Activated CD8-positive, alpha-beta T cell treated with anti-CD3 and anti-CD28 coated beads, Interleukin-2, amount 10 ng/mL, durations not matched to agents 7 days and 5 days (primary cell): ENCODE measurements around the gene DHX36. TPM values are rescaled to one million over a fixed set of nuclear protein-coding genes. Genes with fewer than 3 reads are reported as not detected.

Source experiments
- ATAC-seq: fragments of 150-1000 bp; cut with Tn5 transposase; one replicate; pipeline ENCODE4 v1.10.0; 2021; ENCODE audit warnings: moderate library complexity
- CTCF ChIA-PET: fragments of 350-600 bp; sonication (Branson Sonifier 250); formaldehyde crosslinking; loops from one replicate; lab custom pipeline; 2021; ENCODE audit warnings: antibody characterized with exemption; lab: Charles Lee
- POLR2A ChIA-PET: fragments of 350-600 bp; sonication (Branson Sonifier 250); formaldehyde crosslinking; loops from one replicate; lab custom pipeline; 2021; ENCODE audit warnings: antibody characterized with exemption; lab: Charles Lee
- DNase-seq: peaks from one replicate; pipeline ENCODE4 v3.0.0-alpha.2; 2020
- H3K27ac Mint-ChIP-seq: one replicate; pipeline ENCODE4 v1.8.0; 2021; ENCODE audit warnings: mild to moderate bottlenecking, mixed read lengths
- H3K27me3 Mint-ChIP-seq: one replicate; pipeline ENCODE4 v1.8.0; 2021; ENCODE audit warnings: low read depth, mixed read lengths
- H3K36me3 Mint-ChIP-seq: one replicate; pipeline ENCODE4 v1.8.0; 2021; ENCODE audit warnings: low read depth, mixed read lengths
- H3K4me1 Mint-ChIP-seq: one replicate; pipeline ENCODE4 v1.8.0; 2021; ENCODE audit warnings: low read depth, mixed read lengths
- H3K4me3 Mint-ChIP-seq: one replicate; pipeline ENCODE4 v1.8.0; 2021; ENCODE audit warnings: mild to moderate bottlenecking, mixed read lengths
- H3K9me3 Mint-ChIP-seq: one replicate; pipeline ENCODE4 v1.8.0; 2022; ENCODE audit warnings: mixed read lengths; ENCODE audit not compliant: insufficient read depth
- total RNA-seq, 2 experiments: library from RNA; stranded (reverse); gene quantifications; one replicate each; pipeline ENCODE4 v1.2.3, GENCODE V29; 2021

Gene DHX36
- total RNA-seq, 2 experiments from 2014 or later: 66.7 to 67.7 TPM

DNA sequence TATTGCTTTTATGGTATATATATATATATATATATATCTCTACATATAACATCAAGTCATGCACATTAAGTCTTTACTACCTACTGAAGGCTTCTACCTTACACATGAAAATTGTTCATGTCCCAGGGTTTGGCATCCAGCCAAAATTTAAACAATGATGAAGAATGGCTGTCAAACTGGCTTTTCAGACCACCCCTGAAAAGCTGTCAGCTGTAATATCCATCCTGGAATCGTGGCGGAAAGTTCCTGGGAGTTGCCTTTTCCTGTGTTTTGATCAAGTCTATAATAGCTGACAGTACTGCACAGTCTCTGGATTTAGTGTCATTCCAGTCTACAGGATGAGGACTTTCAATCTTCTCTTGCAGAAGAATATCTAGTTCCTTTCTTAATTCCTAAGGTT is 48.3 kb downstream of the DHX36 start:
- no peak for ATAC-seq
- CTCF ChIA-PET: interaction anchor here (1.5 kb wide), 1 partner anchor 13 kb away, joined by 3 read pairs; no protein-coding TSS in a partner anchor
- no peaks in the 10 kb centered on the region for H3K9me3 Mint-ChIP-seq
- POLR2A ChIA-PET: no interaction called here
- peaks cover 67% of the 10 kb centered on the region for H3K36me3 Mint-ChIP-seq
- H3K27ac Mint-ChIP-seq: no peak overlapping the region
- no peaks in the 10 kb centered on the region for H3K27me3 Mint-ChIP-seq
- no peak for DNase-seq
- H3K4me1 Mint-ChIP-seq: no peaks in the 10 kb centered on the region
- no peak overlapping the region for H3K4me3 Mint-ChIP-seq

DNA sequence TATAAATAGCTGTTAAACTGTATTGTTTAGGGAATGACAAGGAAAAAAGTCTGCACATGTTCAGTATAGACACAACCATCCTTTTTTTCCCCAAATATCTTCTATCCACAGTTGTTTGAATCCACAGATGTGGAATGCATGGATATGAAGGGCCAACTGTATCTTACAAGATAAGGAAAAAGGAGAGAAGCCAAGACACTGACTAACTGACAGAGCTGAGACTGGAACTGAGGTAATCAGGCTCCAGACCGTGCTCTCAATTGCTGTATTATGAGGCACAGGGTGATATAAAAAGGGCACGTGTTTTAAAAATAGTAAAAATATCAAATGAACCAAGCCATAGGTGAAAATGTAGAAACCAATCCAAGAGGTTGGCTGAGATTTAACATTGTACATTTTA is 49.0 kb downstream of the DHX36 start:
- no peaks in the 10 kb centered on the region for H3K9me3 Mint-ChIP-seq
- no peaks in the 10 kb centered on the region for H3K27me3 Mint-ChIP-seq
- H3K4me1 Mint-ChIP-seq: no peaks in the 10 kb centered on the region
- H3K27ac Mint-ChIP-seq: no peak overlapping the region
- H3K36me3 Mint-ChIP-seq: peaks cover 63% of the 10 kb centered on the region
- POLR2A ChIA-PET: no interaction called here
- CTCF ChIA-PET: interaction anchor here (1.0 to 1.5 kb wide), 2 partner anchors 13 to 27 kb away, joined by 3 read pairs; no protein-coding TSS in a partner anchor
- DNase-seq (no peak), ATAC-seq (no peak)
- H3K4me3 Mint-ChIP-seq: no peak overlapping the region

DNA sequence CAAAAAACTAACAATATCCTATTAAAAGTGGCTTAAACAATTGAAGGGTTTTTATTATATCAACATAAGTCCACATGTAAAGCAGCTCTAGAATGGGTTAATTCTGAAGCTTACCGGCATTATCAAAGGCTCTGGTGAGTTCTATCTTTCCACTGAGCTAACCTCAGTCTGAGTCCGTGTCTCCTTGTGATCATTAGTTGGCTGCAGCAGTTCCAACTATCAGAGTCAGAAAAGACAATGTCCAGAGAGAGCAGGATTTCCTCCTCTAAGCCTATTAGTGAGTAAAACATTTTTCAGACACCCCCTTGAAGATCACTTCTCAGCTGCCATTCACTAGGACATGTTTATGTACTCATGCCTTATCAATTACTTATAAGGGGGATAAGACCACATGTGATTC is 49.9 kb downstream of the DHX36 start:
- no peaks in the 10 kb centered on the region for H3K9me3 Mint-ChIP-seq
- H3K27me3 Mint-ChIP-seq: no peaks in the 10 kb centered on the region
- ChIA-PET CTCF (interaction anchor here (1.0 kb wide), 1 partner anchor 28 kb away, joined by 3 read pairs; no protein-coding TSS in a partner anchor), POLR2A (no interaction called here)
- no peak overlapping the region for H3K27ac Mint-ChIP-seq
- no peak overlapping the region for H3K4me3 Mint-ChIP-seq
- H3K36me3 Mint-ChIP-seq: peaks cover 63% of the 10 kb centered on the region
- no peak for ATAC-seq
- no peak for DNase-seq
- no peaks in the 10 kb centered on the region for H3K4me1 Mint-ChIP-seq

DNA sequence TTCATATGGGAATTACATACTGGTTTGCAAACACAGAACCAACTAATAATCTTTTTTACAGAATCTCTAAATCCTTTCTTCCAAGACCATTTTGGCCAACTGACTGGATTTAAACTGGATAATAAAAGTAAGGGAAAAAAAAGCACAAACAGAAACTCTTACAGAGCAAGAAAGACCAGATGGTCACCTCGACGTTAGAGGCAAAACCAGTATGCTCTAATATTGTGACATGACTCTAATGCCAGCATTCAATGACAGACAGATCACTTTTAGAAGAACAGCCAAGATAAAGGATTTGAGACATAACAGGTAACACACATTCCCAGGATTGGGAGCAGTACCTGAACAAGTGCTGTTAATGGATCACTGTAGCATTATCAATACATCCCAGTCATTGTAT is 50.9 kb downstream of the DHX36 start:
- Mint-ChIP-seq H3K36me3 (peaks cover 66% of the 10 kb centered on the region), H3K27me3 (no peaks in the 10 kb centered on the region), H3K27ac (no peak overlapping the region), H3K4me1 (no peaks in the 10 kb centered on the region), H3K9me3 (no peaks in the 10 kb centered on the region), H3K4me3 (no peak overlapping the region)
- CTCF ChIA-PET: interaction anchor here (1.5 kb wide), 1 partner anchor 21 kb away, joined by 3 read pairs; no protein-coding TSS in a partner anchor
- POLR2A ChIA-PET: no interaction called here
- no peak for ATAC-seq
- no peak for DNase-seq

DNA sequence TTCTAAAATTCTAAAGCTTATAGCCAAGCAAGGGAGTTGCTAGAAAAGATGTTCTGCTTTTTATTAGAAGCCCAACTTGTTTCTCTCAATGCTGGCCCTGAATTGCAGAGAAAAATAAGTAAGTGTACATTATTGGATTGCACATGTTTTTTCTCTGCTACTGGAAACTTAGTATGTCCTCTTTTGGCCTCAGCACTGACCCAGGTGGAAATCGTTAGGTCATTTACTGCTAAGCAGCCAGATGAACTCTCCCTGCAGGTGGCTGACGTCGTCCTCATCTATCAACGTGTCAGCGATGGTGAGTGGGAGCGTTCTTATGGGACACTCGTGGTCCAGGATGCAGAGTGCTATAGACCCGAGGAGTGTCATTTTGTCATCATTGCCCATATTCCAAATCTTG is 69.8 kb downstream of the DHX36 start:
- no peaks in the 10 kb centered on the region for H3K4me1 Mint-ChIP-seq
- DNase-seq: no peak
- no peak overlapping the region for H3K4me3 Mint-ChIP-seq
- no peak overlapping the region for H3K27ac Mint-ChIP-seq
- no peak for ATAC-seq
- H3K27me3 Mint-ChIP-seq: no peaks in the 10 kb centered on the region
- ChIA-PET CTCF (interaction anchor here (1.2 to 1.4 kb wide), 2 partner anchors 8 to 65 kb away, joined by 4 to 6 read pairs; no protein-coding TSS in a partner anchor), POLR2A (no interaction called here)
- peaks cover 41% of the 10 kb centered on the region for H3K36me3 Mint-ChIP-seq
- no peaks in the 10 kb centered on the region for H3K9me3 Mint-ChIP-seq

DNA sequence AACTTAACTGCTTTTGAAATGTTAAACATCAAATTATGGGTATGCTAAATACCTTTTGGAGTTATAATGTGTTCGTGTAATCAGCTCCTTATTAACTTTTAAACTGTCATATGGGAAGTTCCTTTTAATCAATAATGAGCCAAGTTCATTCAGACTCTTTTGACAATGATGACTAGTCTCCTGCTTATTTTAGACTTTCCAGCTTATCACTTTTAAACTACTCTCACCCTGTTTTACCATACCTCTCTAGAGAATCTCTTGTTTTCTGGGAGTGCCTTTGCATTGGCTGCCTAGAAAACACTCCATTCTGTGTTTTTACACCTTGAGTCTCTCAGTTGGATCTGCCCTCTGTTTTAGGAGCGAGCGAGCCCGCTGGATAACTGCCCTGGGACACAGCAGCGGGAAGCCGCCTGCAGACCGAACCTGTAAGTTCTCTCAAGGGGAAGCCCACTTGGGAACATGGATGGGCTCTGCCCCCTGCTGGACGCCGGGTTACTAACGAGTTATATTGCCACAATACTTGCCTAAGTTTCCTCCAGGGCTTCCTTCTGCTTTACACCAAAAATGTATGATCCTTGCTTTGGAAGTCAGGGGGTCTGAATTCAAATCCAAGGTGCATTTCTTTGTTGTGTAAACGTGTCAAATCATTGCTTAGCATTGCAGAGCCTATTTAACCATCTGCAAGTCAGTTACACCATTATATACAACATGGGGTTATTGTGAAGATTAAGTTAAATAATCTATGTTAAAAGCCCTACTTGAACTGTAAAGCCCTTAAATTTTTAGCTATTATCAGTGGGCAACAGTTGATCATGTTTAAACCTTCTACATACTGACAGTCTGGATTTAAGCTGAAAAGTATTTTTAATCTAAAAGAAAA is 71.3 kb downstream of the DHX36 start:
- peaks cover 29% of the 10 kb centered on the region for H3K36me3 Mint-ChIP-seq
- DNase-seq: peak; percentile 76
- H3K27ac Mint-ChIP-seq: no peak overlapping the region
- ChIA-PET CTCF (interaction anchor here (0.7 to 1.6 kb wide), 19 partner anchors 10 to 1229 kb away, joined by 3 to 13 read pairs (median 3); no protein-coding TSS in a partner anchor), POLR2A (no interaction called here)
- no peak overlapping the region for H3K4me3 Mint-ChIP-seq
- no peaks in the 10 kb centered on the region for H3K4me1 Mint-ChIP-seq
- H3K27me3 Mint-ChIP-seq: no peaks in the 10 kb centered on the region
- ATAC-seq: peak; percentile 77
- no peaks in the 10 kb centered on the region for H3K9me3 Mint-ChIP-seq

DNA sequence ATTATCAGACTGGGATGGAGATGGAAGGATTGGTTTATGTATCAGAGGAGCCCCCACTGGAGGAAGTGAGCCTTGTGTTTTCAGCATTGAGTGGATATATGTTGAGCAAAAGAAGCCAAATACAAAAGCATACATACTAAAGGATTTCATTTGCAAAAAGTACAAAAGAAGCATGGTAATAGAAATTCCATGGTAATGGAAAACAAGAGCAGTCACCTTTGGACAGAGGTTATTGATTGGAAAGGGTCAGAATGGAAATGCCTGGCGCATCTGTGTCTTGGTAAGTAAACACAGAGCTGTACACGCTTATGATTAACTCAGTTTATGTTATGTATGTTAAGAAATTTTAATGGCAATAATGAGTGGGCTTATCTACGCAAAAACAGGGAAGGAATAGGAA is 72.7 kb downstream of the DHX36 start:
- Mint-ChIP-seq H3K27ac (no peak overlapping the region), H3K27me3 (no peaks in the 10 kb centered on the region), H3K4me3 (no peak overlapping the region), H3K4me1 (no peaks in the 10 kb centered on the region), H3K9me3 (no peaks in the 10 kb centered on the region), H3K36me3 (peaks cover 23% of the 10 kb centered on the region)
- POLR2A ChIA-PET: no interaction called here
- CTCF ChIA-PET: interaction anchor here (1.6 kb wide), 1 partner anchor 11 kb away, joined by 13 read pairs; no protein-coding TSS in a partner anchor
- ATAC-seq (no peak), DNase-seq (no peak)

DNA sequence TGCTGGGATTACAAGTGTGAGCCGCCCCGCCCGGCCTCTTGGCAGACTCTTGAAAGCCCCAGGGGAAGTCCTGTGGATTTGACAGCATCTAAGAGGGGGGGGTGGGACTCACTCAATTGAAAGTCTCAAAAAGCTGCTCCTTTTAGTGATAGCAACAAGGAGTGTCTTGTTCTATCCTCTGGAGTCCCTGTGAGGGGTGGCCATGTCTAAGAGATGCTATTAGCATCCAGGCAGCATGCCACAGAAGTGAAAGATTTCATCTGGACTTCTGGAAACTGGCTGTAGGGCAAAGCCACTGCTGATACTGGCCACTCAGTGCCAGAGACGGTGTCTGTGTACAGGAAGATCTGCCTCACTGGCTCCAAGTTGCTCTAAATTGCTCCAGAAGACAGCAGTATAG is 74.0 kb downstream of the DHX36 start:
- H3K9me3 Mint-ChIP-seq: no peaks in the 10 kb centered on the region
- CTCF ChIA-PET: no interaction called here
- DNase-seq (no peak), ATAC-seq (no peak)
- H3K4me3 Mint-ChIP-seq: no peak overlapping the region
- H3K36me3 Mint-ChIP-seq: peaks cover 23% of the 10 kb centered on the region
- H3K27ac Mint-ChIP-seq: no peak overlapping the region
- POLR2A ChIA-PET: no interaction called here
- H3K4me1 Mint-ChIP-seq: no peaks in the 10 kb centered on the region
- no peaks in the 10 kb centered on the region for H3K27me3 Mint-ChIP-seq

DNA sequence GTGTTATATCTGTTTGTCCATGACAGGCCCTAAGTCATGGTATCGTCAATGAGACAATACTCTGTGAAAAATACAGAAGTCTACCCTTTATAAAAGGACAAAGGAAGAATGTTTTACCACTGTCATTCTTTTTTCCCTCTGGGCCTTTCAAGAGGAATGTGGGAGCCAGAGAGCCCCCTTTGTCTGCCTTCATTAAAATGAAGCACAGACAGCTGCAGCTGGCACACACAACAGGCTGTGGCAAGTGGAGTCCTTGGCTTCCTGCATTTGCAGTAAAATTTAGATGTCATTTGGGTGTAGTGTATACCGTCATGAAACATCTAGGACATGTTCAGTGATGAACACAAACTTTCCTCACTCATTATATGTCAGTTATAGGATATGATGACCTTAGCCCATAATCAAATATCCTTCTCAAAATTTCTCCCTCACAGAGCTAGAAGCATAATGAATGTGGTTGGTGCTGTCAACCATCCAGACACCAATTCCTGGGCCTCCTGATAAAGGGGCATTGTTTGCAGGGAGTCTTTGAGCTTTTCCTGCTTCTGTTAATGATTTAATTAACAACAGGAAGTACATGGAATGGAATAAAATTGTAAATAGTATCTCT is 76.4 kb downstream of the DHX36 start:
- CTCF ChIA-PET: no interaction called here

DNA sequence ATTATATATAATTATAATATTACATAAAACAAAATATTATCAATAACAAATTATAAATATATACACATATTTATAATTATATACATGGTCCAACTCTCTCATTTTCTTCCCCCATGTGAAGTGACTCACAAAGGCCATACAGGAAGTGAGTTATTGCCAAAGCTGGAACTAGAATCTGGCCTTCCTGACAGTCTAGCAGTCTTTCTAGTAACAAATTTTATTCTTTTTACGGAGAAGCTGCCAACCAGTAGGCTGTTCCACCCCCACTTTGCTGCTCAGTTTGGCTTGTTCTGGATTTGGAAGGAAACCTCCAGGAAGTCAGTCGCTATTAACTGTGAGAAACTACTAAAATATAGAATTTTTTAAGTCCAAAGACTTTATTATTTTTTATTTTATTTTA is 79.6 kb downstream of the DHX36 start:
- DNase-seq (no peak), ATAC-seq (no peak)
- Mint-ChIP-seq H3K4me3 (no peak overlapping the region), H3K4me1 (no peaks in the 10 kb centered on the region), H3K27ac (no peak overlapping the region), H3K27me3 (no peaks in the 10 kb centered on the region), H3K9me3 (no peaks in the 10 kb centered on the region), H3K36me3 (peaks cover 6% of the 10 kb centered on the region)
- ChIA-PET CTCF (no interaction called here), POLR2A (no interaction called here)

More for the DNA sequence above, 76.4 kb downstream of the DHX36 start:
- Mint-ChIP-seq H3K36me3 (peaks cover 15% of the 10 kb centered on the region), H3K4me1 (no peaks in the 10 kb centered on the region), H3K27me3 (no peaks in the 10 kb centered on the region), H3K4me3 (no peak overlapping the region), H3K9me3 (no peaks in the 10 kb centered on the region), H3K27ac (no peak overlapping the region)
- ATAC-seq: no peak
- DNase-seq: no peak
- POLR2A ChIA-PET: no interaction called here

DNA sequence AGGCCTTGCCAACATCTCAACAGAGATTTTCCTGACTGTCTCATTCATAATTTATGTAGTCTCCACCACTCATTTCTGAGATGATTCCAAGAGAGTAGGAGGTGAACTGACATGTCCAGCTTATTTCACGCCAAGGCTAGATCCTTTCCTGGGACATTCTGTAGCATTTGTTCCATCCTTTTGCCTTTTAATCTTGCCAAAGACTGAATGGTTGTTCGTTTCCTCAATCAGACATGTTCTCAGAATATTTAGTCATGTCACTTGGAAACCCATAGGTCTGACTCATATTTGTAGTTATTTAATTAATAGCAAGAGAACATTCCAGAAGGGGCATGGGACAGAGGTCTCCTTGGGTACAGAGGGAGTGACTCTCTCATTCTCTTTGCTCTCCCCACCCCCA is 80.9 kb downstream of the DHX36 start:
- DNase-seq (no peak), ATAC-seq (no peak)
- Mint-ChIP-seq H3K27me3 (no peaks in the 10 kb centered on the region), H3K36me3 (peaks cover 4% of the 10 kb centered on the region), H3K9me3 (no peaks in the 10 kb centered on the region), H3K27ac (no peak overlapping the region), H3K4me3 (no peak overlapping the region), H3K4me1 (no peaks in the 10 kb centered on the region)
- ChIA-PET CTCF (interaction anchor here (1.8 kb wide), 1 partner anchor 10 kb away, joined by 3 read pairs; no protein-coding TSS in a partner anchor), POLR2A (no interaction called here)

DNA sequence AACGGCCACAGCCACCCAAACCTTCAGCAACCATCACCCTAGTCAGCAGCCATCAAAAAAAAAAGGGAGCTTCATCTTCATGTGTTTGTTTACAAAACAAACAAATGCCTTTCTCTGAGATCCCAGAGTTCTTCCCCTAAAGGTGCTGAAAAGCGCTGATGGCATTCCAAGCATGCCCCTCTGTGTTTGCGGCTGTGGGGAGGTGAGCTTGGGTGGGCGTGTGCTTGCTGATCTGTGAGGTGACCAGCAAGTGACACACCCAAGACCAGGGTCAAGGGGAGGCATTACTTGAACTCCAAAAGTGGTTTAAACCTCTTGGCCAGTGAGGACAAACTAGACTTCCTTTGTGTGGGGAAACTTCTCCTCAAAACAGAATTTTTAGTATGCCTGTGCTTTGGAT is 81.5 kb downstream of the DHX36 start:
- ChIA-PET POLR2A (no interaction called here), CTCF (interaction anchor here (1.8 kb wide), 1 partner anchor 11 kb away, joined by 3 read pairs; no protein-coding TSS in a partner anchor)
- ATAC-seq (no peak), DNase-seq (no peak)
- Mint-ChIP-seq H3K36me3 (peaks cover 4% of the 10 kb centered on the region), H3K4me3 (no peak overlapping the region), H3K4me1 (no peaks in the 10 kb centered on the region), H3K27ac (no peak overlapping the region), H3K9me3 (no peaks in the 10 kb centered on the region), H3K27me3 (no peaks in the 10 kb centered on the region)
